A673 (cell line): ENCODE measurements around the gene PSMA7.

Experiments
- CTCF ChIP-seq: fragments of 300-800, 200-600 bp; sonication (generic); conservative IDR thresholded peaks from 2 replicates; pipeline ENCODE4 v1.5.1; 2017; ENCODE audit warnings: low read depth, mild to moderate bottlenecking, antibody characterized with exemption, low read length, moderate library complexity, mixed read lengths
- EZH2 ChIP-seq: fragments of 200-600 bp; sonication (generic); IDR thresholded peaks from 2 replicates; pipeline ENCODE4 v1.6.1; 2017; ENCODE audit warnings: borderline replicate concordance, low read depth, mild to moderate bottlenecking, mixed read lengths, antibody characterized with exemption, low read length; ENCODE audit not compliant: poor library complexity, severe bottlenecking

- TF ChIP-seq CTCF (no peak), EZH2 (no peak)
Measured at GRCh38 chr20:62142252-62143080, 728 bp downstream of the PSMA7 start.
